ENCODE measurements around the gene NOPCHAP1.
A peak's percentile ranks its signal among the peaks of the same experiment; 100 is the strongest.

The NOPCHAP1 gene

GRCh38 chr12:104951759-104952509 is 34.2 kb upstream of the NOPCHAP1 start:
- no peak for TF ChIP-seq CTCF (IDR thresholded peaks at IDR 0.05; ENCODE audit: low read depth, low read length)
- no peak overlapping the region for H3K4me3 ChIP-seq (replicated peaks in 1 of 2; ENCODE audit: low read depth in 2 of 2, low read length in 2 of 2)
- DNase-seq (ENCODE audit: low read depth in 2 of 2) = peak in 1 of 2 donors; percentile 63

GRCh38 chr12:104952816-104953215 is 33.3 kb upstream of the NOPCHAP1 start:
- H3K4me3 ChIP-seq (replicated peaks in 1 of 2; ENCODE audit: low read depth in 2 of 2, low read length in 2 of 2) = no peak overlapping the region
- no peak for DNase-seq (ENCODE audit: low read depth in 2 of 2)
- TF ChIP-seq CTCF (IDR thresholded peaks at IDR 0.05; ENCODE audit: low read depth, low read length) = no peak

GRCh38 chr12:104953323-104953722 is 32.8 kb upstream of the NOPCHAP1 start:
- no peak overlapping the region for H3K4me3 ChIP-seq (replicated peaks in 1 of 2; ENCODE audit: low read depth in 2 of 2, low read length in 2 of 2)
- no peak for DNase-seq (ENCODE audit: low read depth in 2 of 2)
- no peak for TF ChIP-seq CTCF (IDR thresholded peaks at IDR 0.05; ENCODE audit: low read depth, low read length)

GRCh38 chr12:104955703-104956102 is 30.4 kb upstream of the NOPCHAP1 start:
- TF ChIP-seq CTCF (IDR thresholded peaks at IDR 0.05; ENCODE audit: low read depth, low read length) = no peak

GRCh38 chr12:104956870-104957718 is 29.0 kb upstream of the NOPCHAP1 start:
- no peak for TF ChIP-seq CTCF (IDR thresholded peaks at IDR 0.05; ENCODE audit: low read depth, low read length)
- DNase-seq (ENCODE audit: low read depth in 2 of 2) = peak in 1 of 2 donors; percentile 46
- peak overlapping the region; percentile 81 to 93 for H3K4me3 ChIP-seq (replicated peaks in 1 of 2; ENCODE audit: low read depth in 2 of 2, low read length in 2 of 2)

More at GRCh38 chr12:104955703-104956102, 30.4 kb upstream of the NOPCHAP1 start:
- no peak overlapping the region for H3K4me3 ChIP-seq (replicated peaks in 1 of 2; ENCODE audit: low read depth in 2 of 2, low read length in 2 of 2)
- DNase-seq (ENCODE audit: low read depth in 2 of 2) = no peak

- peak overlapping the region; percentile 81 to 93 for H3K4me3 ChIP-seq (replicated peaks in 1 of 2; ENCODE audit: low read depth in 2 of 2, low read length in 2 of 2)
- DNase-seq (ENCODE audit: low read depth in 2 of 2) = no peak
- TF ChIP-seq CTCF (IDR thresholded peaks at IDR 0.05; ENCODE audit: low read depth, low read length) = no peak
Measured at GRCh38 chr12:104957719-104958000, 28.5 kb upstream of the NOPCHAP1 start.
